Right kidney (tissue), 1 donor: ENCODE measurements around the gene RPS2.
A peak's percentile ranks its signal among the peaks of the same experiment; 100 is the strongest.
"Not testable (repeated sequence)": the region's sequence is repeated elsewhere in the genome, so short reads cannot be mapped to it uniquely, and the experiment has no call there.

Experiments
- DNase-seq: peaks from one replicate; pipeline ENCODE4 v3.0.0-alpha.2; 2016

Gene RPS2

DNA sequence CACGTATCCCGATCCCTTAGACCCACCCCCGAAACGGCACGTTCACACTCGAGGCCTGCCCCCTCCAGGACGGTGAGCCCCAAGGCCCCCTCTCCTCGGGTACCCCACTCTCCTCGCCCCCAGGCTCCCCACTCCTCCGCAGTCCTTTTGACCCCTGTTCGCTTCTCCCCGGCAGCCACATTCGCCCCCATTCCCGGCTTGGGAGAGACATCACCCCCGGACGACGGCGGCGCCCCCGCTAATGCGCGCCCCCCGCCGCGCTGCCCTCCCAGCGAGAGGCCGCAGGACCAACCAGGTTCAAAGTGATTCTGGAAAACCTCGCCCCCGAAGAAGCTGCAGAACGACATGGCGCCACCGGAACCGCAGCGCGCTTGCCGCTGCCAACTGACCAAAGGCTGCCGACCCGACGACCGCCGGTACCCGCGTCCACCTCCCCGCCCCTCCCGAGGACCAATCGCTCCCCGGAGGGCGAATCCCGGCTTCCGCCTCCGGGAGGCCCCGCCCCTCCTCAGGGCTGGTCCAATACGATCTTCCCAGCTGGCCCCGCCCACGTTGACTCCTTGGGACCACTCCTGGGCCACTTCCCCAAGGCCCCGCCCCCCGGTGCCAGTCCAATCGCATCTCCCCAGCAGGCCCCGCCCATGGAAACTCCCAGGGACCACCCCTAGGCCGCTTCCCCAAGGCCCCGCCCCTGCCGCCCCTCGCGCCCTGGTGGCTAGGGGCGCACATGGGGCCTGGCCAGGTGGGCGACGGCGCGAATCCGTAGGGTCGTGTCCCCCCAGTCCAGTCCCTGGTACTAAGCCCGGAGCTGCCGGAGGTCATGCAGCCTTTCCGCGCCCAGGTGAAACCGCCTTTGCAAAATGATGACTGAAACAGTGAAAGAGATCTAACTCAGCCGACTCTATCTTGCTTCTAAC lies 21.6 kb downstream of the RPS2 start, which contains the start of gene MSRB1:
TSS of gene MSRB1 (minus strand) at position 390 of the 917 bp plus-strand sequence. CDS start at position 347, 43 bp downstream.
- peak; percentile 81 for DNase-seq

DNA sequence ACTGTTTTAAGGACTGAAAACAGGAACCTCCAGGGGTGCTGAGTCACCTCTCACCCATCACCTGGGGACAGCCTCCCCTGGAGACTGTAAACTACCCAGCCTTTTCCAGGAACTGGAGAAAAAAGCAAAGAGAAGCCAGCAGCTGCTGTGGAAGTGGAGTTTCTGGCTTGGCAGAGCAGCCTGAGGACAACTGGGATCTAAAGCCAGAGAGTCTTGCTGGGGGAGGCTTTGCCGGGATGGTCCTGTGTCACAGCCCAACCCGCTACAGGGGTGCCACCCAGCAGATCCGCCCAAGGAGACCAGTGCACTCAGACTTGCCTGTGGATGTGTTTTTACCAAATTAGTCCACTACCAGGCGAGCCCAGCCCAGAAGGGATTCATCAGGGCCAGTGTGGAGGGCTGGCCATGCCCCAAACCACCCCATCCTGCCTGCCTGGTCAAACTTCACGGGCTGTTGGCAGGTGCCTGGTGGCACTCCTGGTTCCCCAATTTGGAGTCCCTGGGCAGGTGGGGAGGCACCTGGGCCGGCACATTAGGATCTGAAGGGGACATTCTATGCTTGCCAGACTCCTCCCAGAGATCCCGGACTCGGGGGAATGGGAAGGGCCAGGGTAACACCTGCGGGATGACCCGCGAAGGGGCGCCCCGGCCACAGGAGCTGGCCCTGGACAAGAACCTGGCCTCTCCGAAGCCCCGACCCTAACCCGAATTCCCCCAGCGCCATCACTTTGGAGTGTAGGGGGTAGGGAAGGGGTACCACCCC lies 22.4 kb downstream of the RPS2 start:
- DNase-seq, result no peak

DNA sequence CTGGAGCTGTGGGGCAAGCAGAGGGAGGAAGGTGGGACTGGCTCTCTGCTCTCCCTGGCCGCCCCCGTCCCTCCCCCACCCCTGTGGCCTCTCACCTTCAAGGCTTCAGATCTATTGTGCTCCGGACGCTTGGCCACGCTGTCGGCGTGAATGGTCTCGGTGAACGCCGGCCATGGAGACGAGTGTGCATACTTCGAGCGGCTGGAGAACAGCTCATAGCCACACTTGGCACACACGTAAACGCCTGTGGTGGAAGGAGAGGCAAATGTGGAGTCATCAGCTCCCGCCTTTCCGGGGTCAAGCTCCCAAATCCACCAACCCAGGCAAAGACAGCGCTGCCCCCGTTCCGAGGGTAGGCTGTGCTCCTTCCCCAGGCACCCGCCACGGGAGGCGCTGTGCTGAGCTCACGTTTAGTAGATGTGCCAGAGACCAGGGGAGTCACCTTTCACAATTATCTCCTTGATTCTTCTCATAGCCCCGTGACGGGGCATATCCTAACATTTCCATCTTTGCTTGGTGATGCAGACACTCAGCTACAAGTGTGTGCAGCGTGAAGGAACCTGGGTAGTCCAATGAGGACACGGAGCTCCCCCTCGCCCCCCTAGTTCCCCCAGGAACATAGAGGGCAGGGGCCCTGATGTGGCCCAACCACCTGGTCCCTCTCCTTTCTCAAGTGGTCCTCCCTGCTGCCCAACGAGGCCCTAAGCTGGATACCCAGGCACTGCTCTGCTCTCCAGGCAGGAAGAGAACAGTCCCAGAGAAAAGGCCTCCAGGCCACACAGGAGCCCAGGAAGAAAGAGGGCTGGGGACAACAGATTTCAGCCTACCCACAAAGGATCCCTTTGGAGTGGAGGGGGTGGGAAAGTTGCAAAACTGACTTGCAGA lies 23.2 kb downstream of the RPS2 start:
- DNase-seq, result no peak

DNA sequence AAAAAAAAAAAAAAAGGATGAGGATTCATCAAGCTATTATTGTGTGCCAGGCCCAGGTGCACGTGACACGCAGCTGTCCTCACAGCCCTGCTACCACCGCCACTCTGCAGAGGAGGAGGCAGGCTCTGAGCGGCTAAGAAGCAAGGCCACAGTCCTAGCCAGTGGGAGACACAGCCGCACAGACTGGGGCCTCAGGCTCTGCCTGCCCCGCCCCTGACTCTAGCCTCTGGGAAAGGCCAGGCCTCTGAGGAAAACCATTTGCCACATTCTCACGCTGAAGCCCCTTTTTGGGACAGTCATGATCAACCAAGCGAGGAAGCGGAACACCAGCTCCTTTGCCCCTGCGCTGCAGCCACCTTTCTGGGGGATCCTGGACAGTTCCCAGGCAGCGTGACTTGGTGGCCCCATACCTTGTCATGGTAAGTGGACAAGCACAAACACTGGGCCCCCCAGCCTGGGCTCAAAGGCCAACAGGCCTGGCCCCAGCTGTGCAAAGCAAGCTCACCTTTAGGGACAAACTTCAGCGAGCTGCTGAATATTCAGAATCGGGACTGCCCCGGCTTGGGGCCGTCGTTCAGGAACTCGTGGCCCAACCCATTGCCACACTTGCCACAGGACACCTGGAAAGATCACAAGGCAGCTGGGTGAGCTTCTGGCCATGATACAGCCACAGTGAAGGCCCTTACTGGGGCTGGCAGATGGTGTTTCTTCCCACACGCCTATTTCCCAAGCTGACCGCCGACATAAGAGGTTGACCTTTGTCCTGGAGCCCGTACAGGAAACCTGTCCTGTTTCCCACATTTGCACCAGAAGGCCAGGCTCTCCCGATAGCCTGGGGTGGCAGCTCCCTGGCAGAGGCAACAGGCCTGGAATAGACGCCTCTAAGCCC lies 24.1 kb downstream of the RPS2 start:
- DNase-seq, result no peak

DNA sequence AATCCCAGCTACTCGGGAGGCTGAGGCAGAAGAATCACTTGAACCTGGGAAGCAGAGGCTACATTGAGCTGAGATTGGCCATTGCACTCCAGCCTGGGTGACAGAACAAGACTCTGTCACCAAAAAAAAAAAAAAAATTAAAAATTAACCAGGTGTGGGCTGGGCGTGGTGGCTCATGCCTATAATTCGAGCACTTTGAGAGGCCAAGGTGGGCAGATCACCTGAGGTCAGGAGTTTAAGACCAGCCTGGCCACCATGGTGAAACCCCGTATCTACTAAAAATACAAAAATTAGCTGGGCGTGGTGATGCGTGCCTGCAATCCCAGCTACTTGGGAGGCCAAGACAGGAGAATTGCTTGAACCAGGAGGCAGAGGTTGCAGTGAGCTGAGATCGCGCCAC lies 24.8 kb downstream of the RPS2 start:
- DNase-seq, result not testable (repeated sequence)

DNA sequence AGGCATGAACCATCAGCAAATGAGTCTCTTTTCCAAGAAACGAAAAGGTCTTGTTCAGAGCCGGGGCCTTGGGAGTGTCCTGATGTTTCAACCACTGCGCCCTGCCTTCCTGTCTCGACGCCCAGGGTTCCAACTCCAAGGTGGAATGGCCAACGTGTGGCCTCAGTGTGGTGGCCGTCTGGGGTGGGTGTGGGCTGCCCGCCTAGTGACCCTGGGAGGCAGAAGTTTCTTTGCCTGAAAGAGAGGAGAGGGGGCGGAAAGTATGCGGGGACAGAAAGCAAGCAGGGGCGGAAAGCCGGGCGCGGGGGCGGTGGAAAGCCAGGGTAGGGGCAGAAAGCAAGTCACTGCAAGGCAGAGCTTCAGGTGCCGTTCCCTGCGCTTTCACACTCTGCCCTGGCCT lies 25.7 kb downstream of the RPS2 start:
- DNase-seq, result no peak

DNA sequence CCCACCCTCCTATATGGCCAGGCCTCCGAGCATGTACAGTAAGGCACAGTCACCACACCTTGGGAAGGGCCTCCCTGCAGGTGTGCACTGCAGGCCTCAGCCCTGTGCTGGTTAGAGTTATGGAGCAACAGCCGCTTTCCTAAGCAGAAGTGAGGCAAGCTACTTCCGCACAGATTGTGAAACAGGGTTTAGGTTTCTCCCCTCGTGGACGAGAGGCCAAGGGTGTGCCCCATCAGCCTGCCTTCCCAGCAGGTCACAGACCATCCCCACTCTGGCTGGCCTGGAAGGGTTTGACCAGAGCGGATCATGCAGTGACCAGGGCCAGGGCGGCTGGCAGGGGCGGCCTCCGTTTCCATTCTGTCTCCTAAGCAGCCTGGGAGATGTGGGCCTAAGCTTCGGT lies 26.3 kb downstream of the RPS2 start:
- no peak for DNase-seq

DNA sequence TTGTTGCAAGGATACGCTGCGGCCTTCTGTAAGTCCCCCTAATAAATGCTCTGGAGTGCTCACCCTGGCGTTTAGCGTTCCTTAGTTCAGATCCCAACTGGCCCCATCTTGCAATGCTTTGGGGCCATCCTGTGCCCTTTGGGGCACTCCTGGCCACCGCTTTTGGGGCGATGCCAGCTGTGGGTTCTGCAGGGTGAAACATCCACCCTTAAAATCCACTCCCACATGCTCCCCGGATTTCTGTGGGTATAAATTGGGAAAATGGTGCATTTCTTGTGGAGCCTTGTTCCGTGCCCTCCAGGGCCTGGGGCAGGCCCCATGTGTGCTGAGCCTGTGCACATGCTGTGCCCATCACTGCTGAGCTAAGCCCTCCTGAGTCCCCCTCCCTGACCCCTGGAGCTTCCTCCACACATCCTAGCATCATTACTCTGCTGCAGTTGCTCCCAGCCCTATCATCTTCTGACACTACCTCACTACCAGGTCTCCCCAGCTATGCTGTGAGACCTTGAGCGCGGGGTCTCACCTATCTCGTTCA lies 27.6 kb downstream of the RPS2 start:
- DNase-seq, result no peak

DNA sequence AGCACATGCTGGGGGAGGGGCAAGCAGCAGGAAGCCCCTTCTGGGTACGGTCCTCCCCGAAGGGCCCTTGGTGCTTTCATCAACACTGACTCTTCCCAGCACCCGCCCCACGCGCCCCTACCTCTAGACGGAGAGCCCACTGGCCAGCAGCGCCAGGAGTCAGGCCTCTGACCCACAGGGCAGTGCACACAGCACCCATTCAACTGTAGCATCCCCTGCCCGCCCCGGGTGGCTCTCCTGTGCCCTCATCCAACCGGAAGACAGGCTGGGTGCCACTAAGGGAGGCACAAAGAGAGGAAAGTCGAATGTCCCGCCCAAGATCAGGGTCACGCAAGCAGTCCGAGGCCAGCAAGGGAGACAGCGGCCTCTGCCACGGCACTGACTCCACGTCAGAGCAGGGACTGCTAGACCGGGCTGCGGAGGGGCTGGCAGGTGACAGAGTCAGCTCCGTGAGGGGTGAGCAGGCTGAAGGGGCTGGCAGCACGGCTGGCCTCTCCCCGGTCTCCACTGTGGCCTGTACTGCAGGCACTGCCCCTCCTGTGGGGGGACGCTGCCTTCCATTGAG lies 31.4 kb downstream of the RPS2 start:
- peak; percentile 19 for DNase-seq

DNA sequence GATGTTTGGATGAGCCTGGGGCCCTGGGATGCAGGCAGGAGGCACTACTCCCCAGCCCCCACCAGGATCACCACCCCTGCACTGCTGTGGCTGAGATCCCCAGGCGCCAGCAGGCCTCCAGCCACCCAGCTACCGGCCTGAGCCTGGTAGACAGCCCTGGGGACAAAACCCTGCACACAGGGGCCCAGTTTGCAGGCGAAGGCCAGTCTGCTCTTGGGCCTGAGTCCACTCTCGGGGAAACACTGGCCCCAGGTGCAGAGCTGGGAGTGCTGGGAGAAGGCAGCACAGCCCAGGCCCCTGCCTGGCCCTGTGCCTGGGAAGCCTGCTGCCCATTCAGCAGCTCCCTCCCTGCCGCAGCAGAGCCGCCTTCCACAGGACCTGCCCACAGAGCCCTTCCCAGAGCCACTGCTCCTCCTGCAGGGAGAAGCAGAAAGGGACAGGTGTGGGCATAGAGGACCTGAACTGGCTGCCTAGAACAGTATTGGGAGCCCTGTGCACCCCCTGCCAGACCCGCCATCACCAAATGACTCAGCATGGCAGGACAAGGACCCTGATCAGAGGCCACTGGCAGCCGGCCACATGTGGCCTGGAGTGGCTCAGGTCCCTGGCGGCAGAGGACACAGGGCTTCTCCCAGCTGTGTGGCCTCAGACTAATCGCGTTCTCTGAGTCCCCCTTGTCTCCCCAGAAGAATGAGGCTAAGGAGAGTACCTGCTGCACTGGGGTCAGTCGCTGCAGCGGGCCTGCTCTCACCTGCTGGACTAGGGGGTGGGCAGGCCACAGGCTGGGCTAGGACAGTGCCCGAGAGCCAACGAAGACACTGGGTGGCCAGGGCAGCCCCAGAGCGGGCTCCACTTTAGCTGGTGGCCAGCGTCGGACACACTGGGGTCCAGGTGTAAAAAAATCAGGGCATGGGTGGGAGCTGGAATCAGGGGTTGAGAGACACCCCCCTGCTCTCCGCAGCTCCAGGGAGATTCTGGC lies 32.3 kb downstream of the RPS2 start:
- no peak for DNase-seq

DNA sequence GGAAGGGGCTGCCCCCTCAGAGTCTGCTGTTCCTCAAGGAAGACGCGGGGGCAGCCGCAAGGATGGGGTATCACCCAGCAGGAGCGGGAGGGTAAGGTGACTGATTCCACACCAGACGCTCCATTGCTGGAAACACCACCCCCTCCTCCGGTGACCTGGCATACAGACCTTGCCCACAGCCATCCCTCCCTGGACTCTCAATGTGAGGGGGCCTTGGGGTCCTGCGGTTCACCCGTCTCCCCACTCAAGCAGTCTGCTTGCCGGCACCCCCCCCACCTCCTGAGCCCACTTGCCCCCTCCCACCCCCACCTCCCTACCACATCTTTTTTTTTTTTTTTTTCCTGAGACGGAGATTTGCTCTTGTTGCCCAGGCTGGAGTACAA lies 34.3 kb downstream of the RPS2 start:
- no peak for DNase-seq

DNA sequence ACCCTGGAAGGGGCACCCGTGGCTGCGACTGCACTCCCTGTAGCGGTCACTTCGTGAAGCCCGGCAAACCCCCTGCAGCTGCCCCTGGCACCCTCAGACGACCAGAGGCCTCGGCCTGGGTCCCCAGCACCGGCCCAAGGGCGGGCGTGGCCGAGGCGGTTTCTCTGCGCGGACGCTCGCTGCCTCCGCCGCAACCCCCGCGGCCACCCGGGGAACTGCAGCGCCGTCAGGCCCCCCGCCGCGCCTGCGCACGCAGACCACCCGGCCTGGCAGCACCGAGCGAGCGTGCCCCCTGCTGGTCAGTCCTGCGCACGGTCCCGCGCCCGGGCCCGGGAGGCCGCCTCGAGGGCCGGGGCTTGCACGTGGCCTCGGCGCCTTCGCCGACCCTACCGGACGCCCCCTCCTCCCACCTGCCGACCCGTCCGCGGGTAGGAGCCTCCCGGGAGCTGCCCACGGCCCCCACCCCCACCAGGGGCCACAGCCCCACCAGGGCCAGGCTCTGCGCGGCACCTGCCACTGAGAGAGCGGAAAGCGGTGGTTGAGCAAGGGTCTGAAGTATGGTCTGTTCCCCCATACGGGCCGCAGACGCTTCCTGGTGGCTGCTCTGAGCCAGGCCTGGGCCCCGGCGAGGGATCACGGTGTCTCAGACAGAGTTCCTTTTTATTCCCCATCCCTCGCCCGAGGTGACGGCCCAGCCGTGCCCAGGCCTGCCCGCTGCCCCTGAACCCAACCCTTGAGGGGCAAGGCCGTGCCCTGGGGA lies 34.9 kb downstream of the RPS2 start:
- DNase-seq, result peak; percentile 90

DNA sequence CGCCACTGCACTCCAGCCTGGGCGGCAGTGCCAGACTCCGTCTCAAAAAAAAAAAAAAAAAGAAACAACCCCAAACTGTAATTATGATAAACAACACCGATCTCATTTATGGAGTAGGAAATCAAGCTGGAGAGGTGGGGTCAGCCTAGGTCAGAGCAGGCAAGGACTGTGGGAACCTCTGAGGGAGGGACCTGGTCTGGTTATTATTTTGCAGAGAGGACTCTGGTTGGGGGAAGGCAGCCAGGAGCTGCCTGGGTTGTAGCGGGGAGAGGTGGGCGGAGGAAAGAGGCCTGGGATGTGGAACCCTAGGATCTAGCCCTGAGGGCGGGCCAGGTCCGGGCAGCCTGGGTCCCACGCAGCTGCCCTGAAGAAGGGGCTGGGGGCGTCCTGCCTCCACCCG lies 35.5 kb downstream of the RPS2 start:
- DNase-seq, result no peak

DNA sequence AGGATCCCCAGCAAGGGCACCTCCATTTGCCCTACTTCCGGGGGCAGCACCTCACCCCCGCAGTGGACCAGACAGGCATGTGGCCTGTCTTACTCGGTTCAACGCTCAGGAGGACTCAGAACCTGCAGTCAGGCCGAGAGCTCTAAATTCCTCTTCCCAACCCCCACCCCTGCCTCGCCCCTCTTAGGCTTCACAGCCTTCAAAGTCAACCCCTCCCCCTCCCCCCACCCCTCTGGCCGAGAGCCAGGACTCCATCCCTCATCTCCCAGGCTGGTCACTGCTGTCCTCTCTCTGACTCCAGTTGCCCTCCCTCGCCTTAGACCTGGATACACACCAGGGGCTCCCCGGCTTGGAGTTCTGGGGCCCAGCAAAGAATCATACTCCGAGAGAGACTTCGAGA lies 38.4 kb downstream of the RPS2 start:
- no peak for DNase-seq

DNA sequence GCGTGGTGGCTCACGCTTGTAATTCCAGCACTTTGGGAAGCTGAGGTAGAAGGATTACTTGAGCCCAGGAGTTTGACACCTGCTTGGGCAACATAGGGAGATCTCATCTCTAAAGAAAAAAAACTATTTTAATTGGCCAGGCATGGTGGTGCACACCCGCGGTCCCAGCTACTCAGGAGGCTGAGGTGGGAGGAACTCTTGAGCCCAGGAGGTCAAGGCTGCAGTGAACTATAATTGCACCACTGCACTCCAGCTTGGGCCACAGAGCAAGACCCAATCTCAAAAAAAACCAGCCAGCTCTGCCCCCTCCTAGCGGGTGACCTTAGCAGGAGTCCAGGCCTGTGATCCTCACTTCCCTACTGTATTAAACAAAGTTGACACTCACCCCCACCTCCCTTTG lies 40.5 kb downstream of the RPS2 start:
- DNase-seq, result no peak

DNA sequence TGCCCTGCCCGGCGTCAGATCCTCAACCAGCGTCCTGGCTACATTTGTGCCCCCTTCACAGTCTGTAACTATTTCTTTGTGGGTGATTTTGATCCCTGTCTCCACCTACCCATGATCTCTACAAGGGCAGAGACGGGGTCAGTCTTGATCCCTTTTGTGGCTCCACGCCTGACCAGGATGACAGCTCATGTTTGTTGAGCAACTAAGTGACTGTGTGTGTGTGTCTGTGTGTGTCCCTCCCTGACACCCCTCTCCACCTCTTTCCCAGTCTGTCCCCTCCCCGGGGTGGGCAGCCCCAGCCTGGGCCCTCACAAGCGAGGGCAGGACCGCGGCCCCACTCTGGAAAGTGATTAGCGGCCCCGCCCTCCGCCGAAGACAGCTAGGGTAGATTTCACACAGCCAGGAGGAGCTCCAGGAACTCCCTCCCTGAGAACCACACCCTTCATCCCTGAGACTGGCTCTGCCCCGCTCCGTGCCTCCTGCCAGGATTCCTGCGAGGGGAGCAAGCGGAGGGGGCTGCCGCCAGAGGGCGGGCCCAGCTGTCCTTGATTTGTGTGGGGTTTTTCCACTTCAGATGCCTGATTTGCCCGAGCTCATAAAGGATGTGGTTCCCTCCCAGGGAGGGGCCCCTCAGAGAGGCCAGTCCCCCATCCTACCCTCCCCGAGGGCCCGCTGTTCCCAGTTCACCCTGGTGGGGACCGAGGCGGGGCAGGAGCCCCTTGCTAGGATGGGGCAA lies 41.2 kb downstream of the RPS2 start:
- DNase-seq, result peak; percentile 47

DNA sequence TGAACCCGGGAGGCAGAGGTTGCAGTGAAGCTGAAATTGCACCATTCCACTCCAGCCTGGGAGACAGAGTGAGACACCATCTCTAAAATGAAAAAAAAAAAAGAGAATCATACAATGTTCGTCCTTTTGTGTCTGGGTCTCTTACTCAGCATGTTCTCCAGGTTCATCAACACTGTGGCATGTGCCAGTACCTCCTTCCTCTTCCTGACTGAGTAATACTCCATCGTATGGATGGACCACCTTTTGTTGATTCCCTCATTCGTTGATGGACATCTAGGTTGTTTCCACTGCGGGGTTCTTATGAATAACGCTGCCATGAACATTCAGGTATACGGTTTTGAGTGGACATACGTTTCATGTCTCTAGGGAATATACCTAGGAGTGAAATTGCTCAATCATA lies 42.3 kb downstream of the RPS2 start:
- DNase-seq, result no peak

DNA sequence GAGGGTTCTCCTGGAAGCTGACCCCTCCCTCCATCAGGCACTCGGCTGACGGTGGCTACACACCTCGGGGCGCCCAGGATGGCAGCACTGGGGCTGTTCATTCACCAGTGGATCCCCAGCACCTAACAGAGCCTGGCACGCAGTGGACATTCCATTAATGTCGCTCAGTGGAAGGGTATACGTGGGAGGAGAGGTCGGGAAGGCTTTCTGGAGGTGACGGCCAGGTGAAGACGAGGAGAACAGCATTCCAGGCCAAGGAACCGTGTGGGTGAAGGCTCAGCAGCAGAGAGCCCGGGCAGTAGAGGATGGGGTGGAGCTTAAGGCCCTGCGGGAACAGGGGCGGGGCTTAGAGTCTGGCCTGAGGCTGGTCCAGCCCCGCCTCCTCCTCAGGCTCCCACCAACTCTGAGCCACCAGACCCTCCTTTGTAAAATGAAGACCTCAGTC lies 43.9 kb downstream of the RPS2 start:
- DNase-seq, result peak; percentile 35
